Measurements from ENCODE around the gene TLK1. TPM values are rescaled to one million over a fixed set of nuclear protein-coding genes. Genes with fewer than 3 reads are reported as not detected.

TLK1 gene
- total and polyA plus RNA-seq, 4 donors = 8.5 to 54.4 (median 27.3) TPM

DNA sequence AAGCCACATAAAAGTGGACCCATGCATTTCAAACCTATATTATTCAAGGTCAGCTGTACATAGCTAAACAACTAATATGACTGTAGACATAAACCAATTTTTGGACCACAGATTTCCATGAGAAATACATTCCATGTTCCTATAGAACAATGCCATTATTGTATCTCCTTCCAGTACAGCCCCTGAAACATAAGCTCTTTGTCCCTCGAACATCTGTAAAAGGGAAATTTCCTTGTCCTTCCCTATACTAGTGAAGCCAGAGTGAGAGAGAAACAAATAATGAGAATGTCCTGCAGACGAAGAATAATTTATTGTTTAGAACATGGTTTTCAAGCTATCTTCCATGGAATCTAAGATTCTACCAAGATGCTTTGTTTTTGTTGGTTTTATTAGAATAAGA lies 156.3 kb downstream of the TLK1 start:
- H3K27ac ChIP-seq (ENCODE audit: low read depth in 1 of 2, low read length in 1 of 2) = no peak overlapping the region
- H3K36me3 ChIP-seq (ENCODE audit: control insufficient read depth in 4 of 4, insufficient read depth in 4 of 4, low read length in 4 of 4) = peaks cover 3 to 22% (median 11%) of the 10 kb centered on the region in 4 donors
- no peak overlapping the region for H3K9ac ChIP-seq (ENCODE audit: insufficient read depth in 1 of 2, low read length in 2 of 2)
- no peaks in the 10 kb centered on the region for H3K4me1 ChIP-seq (ENCODE audit: control insufficient read depth in 5 of 5, insufficient read depth in 5 of 5, low read length in 5 of 5)
- H3K9me3 ChIP-seq (ENCODE audit: control insufficient read depth in 4 of 4, insufficient read depth in 3 of 4, low read length in 3 of 4) = no peaks in the 10 kb centered on the region
- no peaks in the 10 kb centered on the region for H3K27me3 ChIP-seq (ENCODE audit: control insufficient read depth in 3 of 3, insufficient read depth in 3 of 3, low read length in 2 of 3)
- ATAC-seq (ENCODE audit: insufficient read depth, low FRiP score) (no peak), DNase-seq (no peak)
- no peak overlapping the region for H3K4me3 ChIP-seq
- TF ChIP-seq, protein P1, sequence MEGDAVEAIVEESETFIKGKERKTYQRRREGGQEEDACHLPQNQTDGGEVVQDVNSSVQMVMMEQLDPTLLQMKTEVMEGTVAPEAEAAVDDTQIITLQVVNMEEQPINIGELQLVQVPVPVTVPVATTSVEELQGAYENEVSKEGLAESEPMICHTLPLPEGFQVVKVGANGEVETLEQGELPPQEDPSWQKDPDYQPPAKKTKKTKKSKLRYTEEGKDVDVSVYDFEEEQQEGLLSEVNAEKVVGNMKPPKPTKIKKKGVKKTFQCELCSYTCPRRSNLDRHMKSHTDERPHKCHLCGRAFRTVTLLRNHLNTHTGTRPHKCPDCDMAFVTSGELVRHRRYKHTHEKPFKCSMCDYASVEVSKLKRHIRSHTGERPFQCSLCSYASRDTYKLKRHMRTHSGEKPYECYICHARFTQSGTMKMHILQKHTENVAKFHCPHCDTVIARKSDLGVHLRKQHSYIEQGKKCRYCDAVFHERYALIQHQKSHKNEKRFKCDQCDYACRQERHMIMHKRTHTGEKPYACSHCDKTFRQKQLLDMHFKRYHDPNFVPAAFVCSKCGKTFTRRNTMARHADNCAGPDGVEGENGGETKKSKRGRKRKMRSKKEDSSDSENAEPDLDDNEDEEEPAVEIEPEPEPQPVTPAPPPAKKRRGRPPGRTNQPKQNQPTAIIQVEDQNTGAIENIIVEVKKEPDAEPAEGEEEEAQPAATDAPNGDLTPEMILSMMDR (IDR thresholded peaks at IDR 0.05; ENCODE audit: control extremely low read depth, extremely low read depth) = no peak
- WGBS, 2 donors = 96% methylated on average over 2 of the region's 2 CpGs

DNA sequence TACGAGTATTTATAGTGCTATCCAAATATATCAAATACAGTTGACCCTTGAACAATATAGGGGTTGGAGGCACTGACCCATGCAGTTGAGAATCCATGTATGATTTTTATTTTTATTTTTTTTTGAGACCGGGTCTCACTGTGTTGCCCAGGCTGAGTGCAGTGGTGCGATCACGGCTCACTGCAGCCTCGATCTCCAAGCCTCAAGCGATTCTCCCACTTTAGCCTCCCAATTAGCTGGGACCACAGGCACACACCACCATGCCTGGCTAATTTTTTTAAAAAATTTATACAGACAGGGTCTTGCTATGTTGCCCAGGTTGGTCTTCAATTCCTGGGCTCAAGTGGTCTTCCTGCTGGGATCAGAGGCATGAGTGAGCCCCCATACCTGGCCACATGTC lies 161.0 kb downstream of the TLK1 start:
- DNase-seq (no peak), ATAC-seq (ENCODE audit: insufficient read depth, low FRiP score) (no peak)
- TF ChIP-seq, protein P1 (IDR thresholded peaks at IDR 0.05; ENCODE audit: control extremely low read depth, extremely low read depth) = no peak
- Histone ChIP-seq H3K4me1 (ENCODE audit: control insufficient read depth in 5 of 5, insufficient read depth in 5 of 5, low read length in 5 of 5) (peaks cover 0 to 4% (median 0%) of the 10 kb centered on the region in 5 donors), H3K36me3 (ENCODE audit: control insufficient read depth in 4 of 4, insufficient read depth in 4 of 4, low read length in 4 of 4) (peaks cover 7 to 17% (median 9%) of the 10 kb centered on the region in 4 donors), H3K4me3 (no peak overlapping the region), H3K9me3 (ENCODE audit: control insufficient read depth in 4 of 4, insufficient read depth in 3 of 4, low read length in 3 of 4) (no peaks in the 10 kb centered on the region), H3K27ac (ENCODE audit: low read depth in 1 of 2, low read length in 1 of 2) (no peak overlapping the region), H3K27me3 (ENCODE audit: control insufficient read depth in 3 of 3, insufficient read depth in 3 of 3, low read length in 2 of 3) (no peaks in the 10 kb centered on the region), H3K9ac (ENCODE audit: insufficient read depth in 1 of 2, low read length in 2 of 2) (no peak overlapping the region)
- WGBS, 2 donors = 98% methylated on average over 6 of the region's 6 CpGs

DNA sequence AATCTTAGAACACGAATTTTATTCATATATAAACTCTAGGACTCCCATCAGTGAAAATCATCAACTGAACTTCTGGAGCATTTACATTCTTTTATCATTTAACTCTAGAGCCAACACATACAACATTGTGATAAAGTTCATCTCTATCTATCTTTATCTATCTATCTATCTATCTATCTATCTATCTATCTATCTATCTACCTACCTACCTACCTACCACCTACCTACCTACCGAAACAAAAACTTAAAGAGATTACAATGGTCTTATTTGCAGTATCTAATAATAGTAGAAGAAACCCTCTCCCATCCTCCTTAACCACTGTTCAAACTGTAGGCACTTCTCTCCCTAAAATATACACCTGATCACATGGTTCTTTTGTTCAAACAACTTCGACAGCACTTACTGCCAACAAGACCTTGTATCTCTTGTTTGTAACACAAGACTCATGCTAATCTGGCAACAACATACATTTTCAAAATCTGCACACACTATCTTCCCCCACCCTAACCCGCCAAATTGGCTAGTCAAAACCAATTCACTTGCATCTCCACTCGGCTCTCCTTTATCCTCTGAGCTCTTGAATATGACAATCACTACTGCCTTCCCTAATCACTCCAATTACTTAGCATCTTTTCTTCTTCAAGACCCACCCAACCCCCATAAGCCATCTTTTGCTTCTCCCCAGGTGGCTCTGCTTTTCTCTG lies 162.6 kb downstream of the TLK1 start:
- Histone ChIP-seq H3K4me3 (no peak overlapping the region), H3K4me1 (ENCODE audit: control insufficient read depth in 5 of 5, insufficient read depth in 5 of 5, low read length in 5 of 5) (peaks cover 0 to 4% (median 0%) of the 10 kb centered on the region in 5 donors), H3K9ac (ENCODE audit: insufficient read depth in 1 of 2, low read length in 2 of 2) (no peak overlapping the region), H3K9me3 (ENCODE audit: control insufficient read depth in 4 of 4, insufficient read depth in 3 of 4, low read length in 3 of 4) (no peaks in the 10 kb centered on the region), H3K36me3 (ENCODE audit: control insufficient read depth in 4 of 4, insufficient read depth in 4 of 4, low read length in 4 of 4) (peaks cover 5 to 16% (median 7%) of the 10 kb centered on the region in 4 donors), H3K27ac (ENCODE audit: low read depth in 1 of 2, low read length in 1 of 2) (no peak overlapping the region), H3K27me3 (ENCODE audit: control insufficient read depth in 3 of 3, insufficient read depth in 3 of 3, low read length in 2 of 3) (no peaks in the 10 kb centered on the region)
- ATAC-seq (ENCODE audit: insufficient read depth, low FRiP score) (no peak), DNase-seq (no peak)
- WGBS, 2 donors = 73 to 90% methylated on average over 5 of the region's 5 CpGs
- TF ChIP-seq, protein P1 (IDR thresholded peaks at IDR 0.05; ENCODE audit: control extremely low read depth, extremely low read depth) = no peak

Data from lung (tissue), 12 donors.